ENCODE results near the gene CREB5.

CREB5 gene

GRCh38 chr7:28873365-28873764 is 461.0 kb downstream of the CREB5 start:
- no peak for DNase-seq

- DNase-seq, result no peak
These were observed 461.7 kb downstream of the CREB5 start for GRCh38 chr7:28874001-28874400.
